Measurements from ENCODE around the gene UBE2G2. TPM values are rescaled to one million over a fixed set of nuclear protein-coding genes. Genes with fewer than 3 reads are reported as not detected.

UBE2G2 gene
- total RNA-seq, 1 experiment from 2014 or later, result 159 TPM

- Histone ChIP-seq H3K9me3 (ENCODE audit: low read length) (peaks cover 15% of the 10 kb centered on the region; the same call in 1 of the 2 replicates), H3K4me1 (ENCODE audit: insufficient read depth, low read length) (no peaks in the 10 kb centered on the region), H3K4me2 (ENCODE audit: low read length) (no peak overlapping the region), H3K79me2 (ENCODE audit: low read length) (no peaks in the 10 kb centered on the region), H4K20me1 (ENCODE audit: low read length) (no peaks in the 10 kb centered on the region), H3K4me3 (ENCODE audit: low read length) (no peak overlapping the region), H3K36me3 (ENCODE audit: low read depth, low read length) (no peaks in the 10 kb centered on the region), H3F3A (ENCODE audit: low read length, unreplicated experiment) (no peaks in the 10 kb centered on the region), H3K9ac (ENCODE audit: low read length) (no peak overlapping the region), H3K9me2 (replicated peaks; ENCODE audit: low read length) (no peaks in the 10 kb centered on the region), H2AFZ (ENCODE audit: low read length) (no peak overlapping the region), H3K27ac (ENCODE audit: low read length) (no peak overlapping the region), H3K27me3 (ENCODE audit: low read length) (no peaks in the 10 kb centered on the region)
- no peak for DNase-seq
- no peak for TF ChIP-seq EZH2phosphoT487 (IDR thresholded peaks at IDR 0.05; ENCODE audit: borderline replicate concordance, low read length)
- no peak for TF ChIP-seq EZH2 (IDR thresholded peaks at IDR 0.05; ENCODE audit: low read length, unreplicated experiment)
- no peak for TF ChIP-seq CTCF (conservative IDR thresholded peaks at IDR 0.05; ENCODE audit: low read depth, low read length)
- intact Hi-C loops (cut with micrococcal nuclease), result no loop called here
- ChIA-PET CTCF (no interaction called here), POLR2A (ENCODE audit: unreplicated experiment) (no interaction called here)
- ATAC-seq, result no peak
- BruUV-seq (replicated peaks), result no TSS peak
Observed at GRCh38 chr21:44831227-44831860, 29.7 kb upstream of the UBE2G2 start.

- ChIA-PET CTCF (no interaction called here), POLR2A (ENCODE audit: unreplicated experiment) (no interaction called here)
- H3K27me3 ChIP-seq (ENCODE audit: low read length), result no peaks in the 10 kb centered on the region
- H4K20me1 ChIP-seq (ENCODE audit: low read length), result no peaks in the 10 kb centered on the region
- no peak overlapping the region for H3K27ac ChIP-seq (ENCODE audit: low read length)
- H3K36me3 ChIP-seq (ENCODE audit: low read depth, low read length), result no peaks in the 10 kb centered on the region
- no peaks in the 10 kb centered on the region for H3K79me2 ChIP-seq (ENCODE audit: low read length)
- H3F3A ChIP-seq (ENCODE audit: low read length, unreplicated experiment), result no peaks in the 10 kb centered on the region
- H3K4me3 ChIP-seq (ENCODE audit: low read length), result no peak overlapping the region
- TF ChIP-seq EZH2 (IDR thresholded peaks at IDR 0.05; ENCODE audit: low read length, unreplicated experiment) (no peak), EZH2phosphoT487 (IDR thresholded peaks at IDR 0.05; ENCODE audit: borderline replicate concordance, low read length) (no peak), CTCF (conservative IDR thresholded peaks at IDR 0.05; ENCODE audit: low read depth, low read length) (no peak)
- ATAC-seq, result no peak
- no peaks in the 10 kb centered on the region for H3K4me1 ChIP-seq (ENCODE audit: insufficient read depth, low read length)
- H3K9ac ChIP-seq (ENCODE audit: low read length), result no peak overlapping the region
- no peaks in the 10 kb centered on the region for H3K9me2 ChIP-seq (replicated peaks; ENCODE audit: low read length)
- H3K9me3 ChIP-seq (ENCODE audit: low read length), result peaks cover 15% of the 10 kb centered on the region; the same call in 1 of the 2 replicates
- no peak overlapping the region for H3K4me2 ChIP-seq (ENCODE audit: low read length)
- BruUV-seq (replicated peaks), result no TSS peak
- intact Hi-C loops (cut with micrococcal nuclease), result no loop called here
- no peak overlapping the region for H2AFZ ChIP-seq (ENCODE audit: low read length)
- no peak for DNase-seq
Observed at GRCh38 chr21:44829507-44830092, 28.0 kb upstream of the UBE2G2 start.

GRCh38 chr21:44828362-44829056, 26.9 kb upstream of the UBE2G2 start:
- Histone ChIP-seq H2AFZ (ENCODE audit: low read length) (no peak overlapping the region), H3K9ac (ENCODE audit: low read length) (no peak overlapping the region), H3K79me2 (ENCODE audit: low read length) (no peaks in the 10 kb centered on the region), H3K27ac (ENCODE audit: low read length) (no peak overlapping the region), H3K36me3 (ENCODE audit: low read depth, low read length) (no peaks in the 10 kb centered on the region), H4K20me1 (ENCODE audit: low read length) (no peaks in the 10 kb centered on the region), H3K4me1 (ENCODE audit: insufficient read depth, low read length) (no peaks in the 10 kb centered on the region), H3K4me2 (ENCODE audit: low read length) (no peak overlapping the region), H3K9me2 (replicated peaks; ENCODE audit: low read length) (no peaks in the 10 kb centered on the region), H3F3A (ENCODE audit: low read length, unreplicated experiment) (no peaks in the 10 kb centered on the region), H3K27me3 (ENCODE audit: low read length) (no peaks in the 10 kb centered on the region), H3K9me3 (ENCODE audit: low read length) (peaks cover 15% of the 10 kb centered on the region; the same call in 1 of the 2 replicates), H3K4me3 (ENCODE audit: low read length) (no peak overlapping the region)
- CTCF ChIA-PET, result no interaction called here
- no peak for DNase-seq
- TF ChIP-seq EZH2 (IDR thresholded peaks at IDR 0.05; ENCODE audit: low read length, unreplicated experiment) (no peak), CTCF (conservative IDR thresholded peaks at IDR 0.05; ENCODE audit: low read depth, low read length) (no peak), EZH2phosphoT487 (IDR thresholded peaks at IDR 0.05; ENCODE audit: borderline replicate concordance, low read length) (no peak)
- BruUV-seq (replicated peaks), result no TSS peak
- intact Hi-C loops (cut with micrococcal nuclease), result no loop called here
- POLR2A ChIA-PET (ENCODE audit: unreplicated experiment), result no interaction called here
- ATAC-seq, result no peak
